ENCODE measurements around the gene FKBP5. TPM values are rescaled to one million over a fixed set of nuclear protein-coding genes. Genes with fewer than 3 reads are reported as not detected.
"Not testable (repeated sequence)": the region's sequence is repeated elsewhere in the genome, so short reads cannot be mapped to it uniquely, and the experiment has no call there.

The FKBP5 gene
- total RNA-seq, 1 donor from 2014 or later, result 40.1 TPM

DNA sequence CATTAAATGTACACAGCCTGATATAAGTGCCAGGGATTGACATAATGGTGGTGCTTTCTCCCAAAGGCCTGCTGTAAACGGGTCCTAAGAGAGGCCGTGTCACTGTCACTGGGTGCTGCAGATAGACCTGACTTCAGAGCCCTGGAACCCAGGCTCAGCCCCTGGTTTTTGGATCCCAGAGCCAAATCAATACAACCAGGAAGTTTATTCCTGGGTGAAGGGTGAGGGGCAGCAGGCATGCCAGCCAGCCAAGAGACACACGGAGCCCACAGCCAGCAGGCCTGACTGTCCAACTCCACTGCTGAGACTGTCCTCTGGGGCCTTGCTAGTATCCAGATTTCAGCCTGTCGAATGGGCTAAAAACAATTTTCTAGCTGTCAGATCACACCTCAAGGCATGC is 35.3 kb upstream of the FKBP5 start:
- DNase-seq (ENCODE audit: low read depth in 2 of 2), result no peak

DNA sequence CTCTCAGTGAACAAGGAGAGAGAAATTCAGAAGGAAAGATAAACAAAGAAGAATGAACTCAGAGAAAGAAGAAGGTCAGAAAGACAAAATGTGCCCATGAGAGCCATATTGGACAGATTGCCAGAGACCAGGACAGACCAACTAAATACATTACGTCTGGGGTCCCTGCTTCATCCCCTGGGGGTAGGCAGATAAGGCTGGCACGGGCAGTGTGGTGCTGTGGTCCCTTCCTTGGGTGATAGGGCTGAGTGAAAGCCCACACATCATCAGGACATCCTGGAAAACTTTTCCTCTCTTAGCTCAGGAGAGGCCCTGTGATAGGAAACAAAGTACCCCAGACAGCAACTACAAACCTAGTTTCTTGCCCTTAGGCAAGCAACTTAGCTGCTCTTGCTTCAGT is 34.9 kb upstream of the FKBP5 start:
- no peak for DNase-seq (ENCODE audit: low read depth in 2 of 2)

DNA sequence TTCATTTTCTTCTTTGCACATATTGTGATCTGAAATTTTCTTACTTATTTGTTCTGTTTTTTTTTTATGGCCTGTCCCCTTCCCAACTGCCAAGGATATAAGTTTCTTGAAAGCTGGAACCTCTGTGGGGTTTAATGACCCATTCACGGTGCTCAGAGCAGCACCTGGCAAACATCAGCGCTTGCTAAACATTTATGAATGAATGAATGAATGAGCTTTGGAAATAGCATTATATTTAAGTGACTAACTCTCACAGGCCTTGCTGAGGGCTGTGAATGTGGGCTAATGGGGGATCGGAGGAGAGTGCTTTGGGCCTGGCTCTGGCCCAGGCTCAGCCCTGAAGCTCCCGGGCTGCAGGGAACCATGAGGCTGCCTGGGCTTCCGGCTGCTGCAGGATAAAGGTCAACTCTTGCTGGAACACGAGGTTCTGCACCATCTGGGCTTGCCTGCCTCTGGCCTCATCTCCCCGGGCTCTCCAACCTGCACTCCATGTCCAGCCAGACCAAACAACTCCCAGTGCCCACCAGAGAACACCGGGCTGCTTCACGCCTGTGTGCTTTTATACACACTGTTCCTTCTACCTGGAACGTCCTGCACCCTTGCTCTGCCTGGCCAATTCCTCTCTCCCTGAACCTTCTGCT is 33.5 kb upstream of the FKBP5 start:
- DNase-seq (ENCODE audit: low read depth in 2 of 2), result no peak

DNA sequence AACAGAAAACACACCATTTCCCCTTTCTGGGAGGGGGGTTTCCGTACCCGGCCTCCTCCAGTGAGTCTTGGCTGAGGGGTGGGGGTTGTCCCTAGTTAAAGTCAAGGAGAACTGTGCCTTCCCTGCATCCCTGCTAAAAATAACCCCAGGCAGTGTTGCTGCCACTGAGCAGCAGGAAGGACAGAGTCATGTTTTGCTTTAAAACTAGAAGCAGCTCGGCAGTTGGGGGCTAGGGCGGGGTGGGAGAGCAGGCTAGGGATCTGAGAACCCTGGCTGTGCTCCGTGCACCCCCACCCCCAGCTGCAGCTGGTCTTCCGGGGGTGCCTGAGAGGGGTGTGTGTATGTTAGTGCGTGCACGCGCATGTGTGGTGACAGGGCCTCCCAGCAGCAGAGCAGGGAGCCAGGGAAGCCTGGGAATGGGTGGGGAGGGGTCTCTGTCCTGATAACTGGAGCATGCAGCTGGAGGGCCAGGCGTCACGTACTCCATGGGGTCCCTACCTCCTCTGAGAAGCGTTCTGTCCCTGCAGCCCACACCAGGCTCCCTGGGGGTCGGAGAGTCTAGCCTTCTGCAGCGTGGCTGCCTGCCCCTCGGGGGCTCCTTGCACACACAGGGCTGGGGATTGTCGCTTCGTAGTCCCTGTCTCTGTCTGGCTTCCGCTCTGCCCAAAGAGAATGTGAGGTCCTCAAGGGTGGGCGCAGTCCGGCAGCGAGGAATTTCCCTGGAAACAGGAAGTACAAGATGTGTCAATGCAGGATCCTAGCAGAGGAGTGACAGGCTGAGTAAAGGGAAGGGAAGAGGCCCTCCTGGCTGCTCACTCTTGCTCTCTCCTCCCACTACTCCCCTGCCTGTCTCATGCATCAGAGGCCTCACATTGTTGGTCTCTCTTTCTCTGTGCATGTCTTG is 31.4 kb upstream of the FKBP5 start:
- DNase-seq (ENCODE audit: low read depth in 2 of 2), result peak; percentile 40 to 68

DNA sequence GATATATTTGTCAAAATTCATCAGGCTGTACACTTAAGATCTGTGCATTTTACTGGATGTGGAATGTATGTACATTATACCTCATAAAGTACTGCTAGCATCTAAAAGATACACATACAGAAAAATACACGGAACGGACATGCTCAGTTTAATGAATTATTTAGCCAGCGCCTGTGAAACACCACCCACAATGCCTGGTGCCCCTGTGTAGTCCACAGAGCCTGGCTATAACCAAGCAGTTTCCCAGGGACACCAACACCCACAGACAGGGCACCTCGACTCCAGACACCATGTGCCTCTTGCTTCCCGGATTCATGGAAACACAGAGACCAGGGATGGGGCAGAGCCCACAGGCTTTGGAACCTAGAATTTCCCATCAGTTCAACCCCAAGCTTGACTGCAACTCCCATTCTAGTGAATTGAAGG is 30.7 kb upstream of the FKBP5 start:
- no peak for DNase-seq (ENCODE audit: low read depth in 2 of 2)

DNA sequence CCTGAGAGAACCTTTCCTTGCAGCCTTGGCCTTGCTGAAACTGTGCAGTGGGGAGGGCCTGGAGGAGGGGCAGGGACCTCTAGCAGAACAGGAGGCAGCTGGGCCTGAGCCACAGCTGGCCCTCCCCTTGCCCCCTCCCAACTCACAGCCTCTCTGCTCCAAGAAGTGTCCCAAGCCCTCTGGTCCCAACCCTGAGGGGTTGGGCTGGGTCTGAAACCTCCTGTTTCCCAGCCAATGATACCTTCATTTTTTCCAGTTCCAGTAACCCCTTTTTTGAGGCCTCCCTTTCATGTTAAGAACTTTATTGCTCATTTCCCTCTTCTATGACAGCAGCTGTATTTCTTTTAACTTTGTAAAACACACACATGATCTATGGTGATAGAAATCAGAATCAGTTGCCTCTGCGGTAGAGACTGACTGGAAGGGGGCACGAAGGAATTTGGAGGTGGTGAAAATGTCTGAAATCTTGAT is 30.2 kb upstream of the FKBP5 start:
- no peak for DNase-seq (ENCODE audit: low read depth in 2 of 2)

DNA sequence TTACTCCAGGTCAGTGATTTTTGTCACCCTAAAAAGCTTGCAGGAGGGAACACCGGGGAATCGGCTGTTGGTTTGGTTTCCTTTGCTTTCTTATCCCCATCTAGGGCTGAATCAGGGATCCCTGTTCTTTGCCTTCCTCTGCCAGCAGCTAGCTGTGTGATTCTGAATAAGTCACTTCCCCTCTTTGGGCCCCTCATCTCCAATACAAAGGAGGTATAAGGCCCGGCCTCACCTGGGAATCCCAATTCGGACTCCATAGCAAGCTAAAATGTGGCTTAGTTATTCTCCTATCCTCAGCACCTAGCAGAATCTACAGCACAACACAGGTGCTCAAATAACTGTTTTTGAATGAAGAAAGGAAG is 29.6 kb upstream of the FKBP5 start:
- no peak for DNase-seq (ENCODE audit: low read depth in 2 of 2)

DNA sequence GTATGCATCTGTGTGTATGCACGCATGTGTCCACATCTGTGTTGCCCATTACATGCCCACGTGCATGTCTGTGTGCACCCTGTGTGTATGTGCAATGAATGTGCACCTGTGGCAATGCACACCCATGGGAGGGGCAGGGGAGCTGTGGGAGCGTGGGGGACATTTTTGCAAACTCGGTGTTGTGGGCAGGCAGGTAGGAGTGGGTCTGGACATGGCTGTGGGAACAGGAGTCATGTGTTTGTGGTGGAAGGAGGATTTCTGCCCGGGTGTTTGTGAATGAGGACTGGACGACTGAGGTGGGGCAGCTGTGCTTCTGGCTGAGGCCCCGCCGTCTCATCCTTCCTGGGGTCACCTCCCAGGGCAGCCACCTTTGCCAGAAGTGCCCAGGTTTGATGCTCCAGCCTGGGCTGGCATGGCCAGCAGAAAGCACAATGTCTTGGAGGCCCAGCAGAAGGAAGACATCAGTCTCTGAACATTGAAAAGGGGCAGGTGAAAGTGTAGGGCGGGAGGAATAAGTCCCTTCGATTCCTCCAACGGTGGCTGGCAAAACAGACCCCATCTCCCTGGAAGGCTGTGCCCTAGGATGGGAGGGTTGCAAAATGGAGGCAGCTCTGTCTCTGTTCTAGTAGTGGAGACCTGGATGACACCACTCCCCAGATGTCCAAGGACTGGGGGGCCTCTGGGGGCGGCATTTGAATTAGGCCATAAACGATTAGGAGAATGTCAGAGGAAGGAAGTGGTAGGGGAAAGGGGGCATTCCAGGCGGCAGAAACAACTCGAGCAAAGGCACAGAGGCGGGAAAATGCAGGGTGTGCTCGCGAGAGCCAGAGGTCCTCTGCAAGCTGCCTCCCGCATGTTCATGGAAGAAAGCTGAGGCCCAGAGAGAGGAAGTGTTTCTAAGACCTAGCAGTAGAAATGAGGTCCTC is 29.0 kb upstream of the FKBP5 start:
- DNase-seq (ENCODE audit: low read depth in 2 of 2), result no peak

DNA sequence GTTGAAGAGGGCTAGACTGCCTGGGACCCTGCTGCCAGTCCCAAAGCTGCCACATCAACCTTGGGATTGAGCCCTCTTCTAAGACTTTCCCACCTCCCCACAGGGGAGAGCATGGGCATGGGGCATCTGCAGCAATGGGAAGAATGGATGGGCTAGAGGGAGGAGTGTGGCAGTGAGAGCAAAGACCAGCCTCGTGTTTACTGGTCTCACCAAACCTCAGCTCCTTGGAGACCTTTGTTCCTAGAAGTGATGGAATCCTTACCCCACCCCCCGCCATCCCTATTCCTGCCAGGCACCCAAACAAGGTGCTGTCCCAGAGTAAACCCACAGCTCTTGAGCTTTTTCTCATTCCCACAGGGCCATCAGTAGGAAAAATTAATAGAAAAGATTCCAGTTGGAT is 28.1 kb upstream of the FKBP5 start:
- DNase-seq (ENCODE audit: low read depth in 2 of 2), result no peak

DNA sequence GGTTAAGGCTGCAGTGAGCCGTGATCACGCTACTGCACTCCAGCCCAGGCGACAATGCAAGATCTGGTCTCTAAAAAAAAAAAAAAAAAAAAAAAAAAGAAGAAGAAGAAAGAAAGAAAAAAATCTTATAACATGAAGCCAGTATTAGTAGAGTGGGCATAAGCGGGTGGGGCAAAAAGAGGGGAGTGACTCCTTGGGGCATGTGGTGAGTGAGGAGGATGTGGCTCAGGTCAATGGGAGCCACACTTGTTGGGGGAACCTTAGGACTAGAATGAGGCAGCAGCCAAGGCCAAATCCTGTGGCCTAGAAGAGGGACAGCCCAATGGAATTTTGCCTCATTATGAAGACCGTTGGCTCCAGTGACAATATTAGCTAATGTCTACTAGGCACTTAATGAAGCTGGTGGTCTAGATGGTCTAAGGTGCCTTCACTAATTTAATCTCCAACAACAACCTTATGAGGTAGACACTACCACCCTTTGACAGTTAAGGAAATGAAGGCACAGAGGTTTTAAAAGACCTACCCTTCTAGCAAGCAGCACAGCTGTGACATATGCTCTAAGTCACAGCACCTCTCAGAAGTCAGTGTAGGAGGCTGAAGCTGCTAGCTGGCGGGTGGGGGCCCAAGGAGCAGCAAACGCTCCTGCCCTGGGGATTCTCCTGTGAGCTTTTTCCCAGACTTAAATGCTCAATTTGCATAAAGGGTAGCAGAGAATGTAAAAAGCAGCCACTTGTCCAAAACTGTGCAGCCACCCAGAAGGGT is 24.5 kb upstream of the FKBP5 start:
- DNase-seq (ENCODE audit: low read depth in 2 of 2), result no peak

DNA sequence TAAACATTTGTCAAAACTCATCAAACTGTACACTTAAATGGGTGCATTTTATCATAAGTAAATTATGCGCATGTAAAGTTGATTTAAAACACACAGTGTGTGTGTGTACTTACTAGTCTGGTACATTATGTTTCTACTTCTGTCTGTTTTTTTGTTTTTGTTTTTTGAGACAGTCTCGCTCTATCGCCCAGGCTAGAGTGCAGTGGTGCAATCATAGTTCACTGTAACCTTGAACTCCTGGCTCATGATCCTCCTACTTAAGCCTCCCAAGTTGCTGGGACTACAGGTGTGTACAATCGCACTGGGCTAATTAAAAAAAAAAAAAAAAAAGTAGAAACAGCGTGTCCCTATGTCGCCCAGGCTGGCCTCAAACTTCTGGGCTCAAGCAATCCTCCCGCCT is 23.0 kb upstream of the FKBP5 start:
- DNase-seq (ENCODE audit: low read depth in 2 of 2), result no peak

DNA sequence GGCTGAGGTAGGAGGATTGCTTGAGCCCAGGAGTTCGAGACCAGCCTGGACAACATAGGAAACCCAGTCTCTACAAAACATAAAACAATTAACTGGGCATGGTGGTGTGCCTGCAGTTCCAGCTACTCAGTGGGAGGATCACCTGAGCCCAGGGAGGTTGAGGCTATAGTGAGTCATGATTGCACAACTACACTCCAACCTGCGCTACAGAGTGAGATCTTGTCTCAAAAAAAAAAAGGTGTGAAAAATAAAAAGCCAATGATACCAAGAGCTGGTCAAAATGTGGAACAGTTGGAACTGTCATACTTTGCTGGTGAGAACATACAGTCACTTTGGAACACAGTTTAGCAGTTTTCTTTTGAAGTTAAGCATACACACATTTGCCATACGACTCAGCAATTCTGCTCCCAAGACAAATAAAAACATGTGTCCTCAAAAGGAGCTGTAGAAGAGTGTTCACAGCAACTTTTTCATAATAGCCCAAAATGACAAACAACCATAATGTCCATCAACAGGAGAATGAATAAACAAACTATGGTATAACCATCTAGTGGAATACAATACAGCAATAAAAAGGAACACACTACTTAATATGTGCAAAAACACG is 21.6 kb upstream of the FKBP5 start:
- DNase-seq (ENCODE audit: low read depth in 2 of 2), result no peak

DNA sequence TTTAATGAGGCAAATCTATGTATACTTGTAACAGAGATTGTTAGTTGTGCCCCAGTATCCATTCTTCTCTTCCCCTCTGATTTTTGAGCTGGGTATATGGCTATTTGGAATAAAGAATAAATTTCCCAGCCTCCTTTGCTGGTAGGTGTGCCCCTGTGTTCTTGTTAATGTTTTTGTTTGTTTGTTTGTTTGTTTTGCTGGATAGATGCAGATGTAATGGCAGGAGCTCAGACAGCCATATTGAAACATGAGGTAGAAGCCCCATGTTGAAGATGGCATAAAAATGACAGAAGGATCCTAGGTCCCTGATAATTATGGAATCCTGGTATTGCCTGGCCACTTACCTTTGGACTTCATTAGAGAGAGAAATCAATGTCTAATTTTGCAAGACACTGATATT is 19.9 kb upstream of the FKBP5 start:
- no peak for DNase-seq (ENCODE audit: low read depth in 2 of 2)

DNA sequence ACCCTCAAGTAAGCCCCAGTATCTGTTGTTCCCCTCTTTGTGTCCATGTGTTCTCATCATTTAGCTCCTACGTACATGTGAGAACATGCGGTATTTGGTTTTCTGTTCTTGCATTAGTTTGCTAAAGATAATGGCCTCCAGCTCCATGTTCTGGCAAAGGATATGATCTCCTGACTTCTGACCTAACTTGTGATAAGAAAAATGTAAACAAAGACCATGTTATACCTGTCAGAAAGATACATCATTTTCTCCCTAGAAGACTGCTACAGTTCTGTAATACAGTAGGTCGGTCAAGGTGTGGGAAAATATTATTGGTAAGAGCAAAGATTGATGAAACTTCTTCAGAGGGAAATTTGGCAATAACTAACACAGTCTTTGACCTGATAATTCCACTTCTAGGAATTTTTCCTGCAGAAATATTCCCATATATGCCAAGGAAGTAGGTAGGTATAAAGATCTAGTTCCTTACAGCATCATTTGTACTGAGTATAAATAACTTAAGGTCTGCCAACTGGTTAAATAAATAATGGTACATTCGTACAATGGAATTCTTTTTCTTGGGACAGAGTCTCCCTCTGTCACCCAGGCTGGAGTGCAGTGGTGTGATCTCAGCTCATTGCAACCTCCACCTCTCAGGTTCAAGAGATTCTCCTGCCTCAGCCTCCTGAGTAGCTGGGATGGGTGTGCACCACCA is 19.1 kb upstream of the FKBP5 start:
- DNase-seq (ENCODE audit: low read depth in 2 of 2), result no peak

DNA sequence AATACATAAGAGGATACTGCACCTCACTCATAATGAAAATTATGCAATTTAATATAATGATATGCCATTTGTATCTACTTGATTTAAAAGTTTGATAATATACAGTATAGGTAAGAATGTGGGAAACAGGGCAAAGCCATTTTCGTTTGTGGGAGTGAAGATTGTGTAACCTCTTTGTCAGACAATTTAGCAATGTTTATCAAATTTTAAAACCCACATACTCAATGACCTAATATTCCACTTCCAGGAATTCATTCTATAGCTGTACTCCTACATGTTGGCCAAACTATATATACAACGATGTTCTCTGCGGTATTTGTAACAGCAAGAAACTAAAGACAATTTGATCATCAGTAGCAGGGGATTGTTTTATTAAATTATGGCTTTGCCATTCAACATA is 17.8 kb upstream of the FKBP5 start:
- no peak for DNase-seq (ENCODE audit: low read depth in 2 of 2)

DNA sequence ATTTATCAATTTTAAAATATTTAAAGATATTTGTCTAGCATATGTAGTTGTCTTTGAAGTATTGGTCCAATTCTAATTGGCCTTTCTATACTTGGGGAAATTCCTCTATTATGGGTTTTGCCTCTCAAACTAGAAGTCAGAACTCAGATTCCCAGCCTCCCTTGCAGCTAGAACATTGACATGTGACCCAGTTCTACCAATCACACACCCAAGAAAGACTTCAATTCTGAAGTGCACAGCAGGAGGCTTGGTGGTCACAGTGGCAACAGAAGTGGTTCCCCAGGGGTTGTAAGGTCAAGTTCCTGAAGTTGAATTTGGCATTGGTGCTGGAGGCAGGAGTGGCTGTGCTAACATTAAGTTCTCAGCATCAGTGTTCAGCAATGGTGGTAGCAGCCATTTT is 14.8 kb upstream of the FKBP5 start:
- DNase-seq (ENCODE audit: low read depth in 2 of 2), result no peak

DNA sequence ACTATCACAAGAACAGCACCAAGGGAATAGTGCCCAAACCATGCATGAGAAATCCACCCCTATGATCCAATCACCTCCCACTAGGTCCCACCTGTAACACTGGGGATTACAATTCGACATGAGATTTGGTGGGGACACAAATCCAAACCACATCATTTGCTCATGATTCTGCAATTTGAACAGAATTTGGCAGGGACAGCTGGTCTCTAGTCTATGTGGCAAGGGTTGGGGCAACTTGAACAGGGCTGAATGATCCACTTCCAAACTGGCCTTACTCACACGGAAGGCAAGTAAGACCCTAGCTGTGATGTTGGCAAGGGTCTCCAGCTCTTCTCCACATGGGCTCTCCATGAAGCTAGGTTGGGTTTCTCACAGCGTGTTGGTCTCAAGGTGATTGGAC is 10.1 kb upstream of the FKBP5 start:
- no peak for DNase-seq (ENCODE audit: low read depth in 2 of 2)

DNA sequence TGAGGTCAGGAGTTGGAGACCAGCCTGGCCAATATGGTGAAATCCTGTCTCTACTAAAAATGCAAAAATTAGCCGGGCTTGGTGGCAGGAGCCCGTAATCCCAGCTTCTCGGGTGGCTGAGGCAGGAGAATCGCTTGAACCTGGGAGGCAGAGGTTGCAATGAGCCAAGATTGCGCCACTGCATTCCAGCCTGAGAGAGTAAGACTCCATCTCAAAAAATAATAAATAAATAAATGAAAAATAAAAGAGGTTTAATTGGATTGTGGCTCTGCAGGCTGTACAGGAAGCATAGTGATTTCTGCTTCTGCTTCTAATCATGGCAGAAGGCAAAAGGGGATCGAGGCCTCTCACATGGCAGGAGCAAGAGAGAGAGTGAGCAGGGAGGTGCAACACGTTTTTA is 9.7 kb upstream of the FKBP5 start:
- not testable (repeated sequence) for DNase-seq (ENCODE audit: low read depth in 2 of 2)

DNA sequence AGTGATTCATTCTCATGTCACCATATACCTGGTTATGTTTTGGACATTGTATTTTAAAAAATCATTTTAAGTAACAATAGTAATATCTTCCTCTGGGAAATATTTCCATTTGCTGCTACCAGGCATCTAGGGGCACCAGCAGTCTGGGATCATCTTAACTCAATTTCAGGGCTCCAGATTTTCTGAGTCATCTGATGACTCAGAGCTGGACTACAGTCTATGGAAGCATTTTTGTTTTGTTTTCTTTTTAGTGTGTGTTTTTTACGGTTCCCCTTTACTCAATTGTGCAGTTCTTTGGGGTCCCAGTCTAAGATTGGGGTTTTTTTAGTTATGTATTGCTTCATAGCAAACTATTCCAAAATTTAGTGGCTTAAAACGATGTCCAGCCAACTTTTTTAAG is 5.7 kb upstream of the FKBP5 start:
- peak in 1 of 2 donors; percentile 37 for DNase-seq (ENCODE audit: low read depth in 2 of 2)
